Nephron (organoid): Measurements from ENCODE around the gene TBL2.
"Not testable (repeated sequence)": the region's sequence is repeated elsewhere in the genome, so short reads cannot be mapped to it uniquely, and the experiment has no call there.

Experiments
- H3K27ac Mint-ChIP-seq, 3 experiments: 2 replicates each; pipeline ENCODE4 v1.8.0; 2020; ENCODE audit warnings: mixed read lengths in 3 of 3, mild to moderate bottlenecking in 2 of 3, moderate library complexity in 1 of 3
- H3K27me3 Mint-ChIP-seq: 2 replicates; pipeline ENCODE4 v1.8.0; 2021; ENCODE audit warnings: low read depth, mild to moderate bottlenecking, moderate library complexity, mixed read lengths
- H3K36me3 Mint-ChIP-seq: 2 replicates; pipeline ENCODE4 v1.8.0; 2020; ENCODE audit warnings: low read depth, mixed read lengths
- H3K4me1 Mint-ChIP-seq: 2 replicates; pipeline ENCODE4 v1.8.0; 2020; ENCODE audit warnings: mixed read lengths
- H3K4me3 Mint-ChIP-seq, 3 experiments: 2 replicates each; pipeline ENCODE4 v1.8.0; 2020; ENCODE audit warnings: mild to moderate bottlenecking in 3 of 3, mixed read lengths in 3 of 3, moderate library complexity in 2 of 3
- H3K9me3 Mint-ChIP-seq: 2 replicates; pipeline ENCODE4 v1.8.0; 2020; ENCODE audit warnings: mixed read lengths
- TF ChIP-seq, protein P1 (sequence below), 3 experiments: fragments of 200-600 bp; sonication (generic); IDR thresholded peaks; one replicate each; pipeline ENCODE4 v1.5.0; 2021; ENCODE audit warnings: antibody characterized with exemption in 3 of 3; ENCODE audit not compliant: unreplicated experiment in 3 of 3

The TBL2 gene

GRCh38 chr7:73555411-73555982, 22.9 kb downstream of the TBL2 start:
- H3K4me3 Mint-ChIP-seq: peak overlapping the region; percentile 82 to 90 (median 90)
- TF ChIP-seq, protein P1, sequence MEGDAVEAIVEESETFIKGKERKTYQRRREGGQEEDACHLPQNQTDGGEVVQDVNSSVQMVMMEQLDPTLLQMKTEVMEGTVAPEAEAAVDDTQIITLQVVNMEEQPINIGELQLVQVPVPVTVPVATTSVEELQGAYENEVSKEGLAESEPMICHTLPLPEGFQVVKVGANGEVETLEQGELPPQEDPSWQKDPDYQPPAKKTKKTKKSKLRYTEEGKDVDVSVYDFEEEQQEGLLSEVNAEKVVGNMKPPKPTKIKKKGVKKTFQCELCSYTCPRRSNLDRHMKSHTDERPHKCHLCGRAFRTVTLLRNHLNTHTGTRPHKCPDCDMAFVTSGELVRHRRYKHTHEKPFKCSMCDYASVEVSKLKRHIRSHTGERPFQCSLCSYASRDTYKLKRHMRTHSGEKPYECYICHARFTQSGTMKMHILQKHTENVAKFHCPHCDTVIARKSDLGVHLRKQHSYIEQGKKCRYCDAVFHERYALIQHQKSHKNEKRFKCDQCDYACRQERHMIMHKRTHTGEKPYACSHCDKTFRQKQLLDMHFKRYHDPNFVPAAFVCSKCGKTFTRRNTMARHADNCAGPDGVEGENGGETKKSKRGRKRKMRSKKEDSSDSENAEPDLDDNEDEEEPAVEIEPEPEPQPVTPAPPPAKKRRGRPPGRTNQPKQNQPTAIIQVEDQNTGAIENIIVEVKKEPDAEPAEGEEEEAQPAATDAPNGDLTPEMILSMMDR (IDR thresholded peaks at IDR 0.05; ENCODE audit: unreplicated experiment in 3 of 3): no peak
- H3K36me3 Mint-ChIP-seq: peaks cover 18% of the 10 kb centered on the region
- peaks cover 25% of the 10 kb centered on the region for H3K4me1 Mint-ChIP-seq
- no peaks in the 10 kb centered on the region for H3K9me3 Mint-ChIP-seq
- H3K27me3 Mint-ChIP-seq: peaks cover 4% of the 10 kb centered on the region
- H3K27ac Mint-ChIP-seq: peak overlapping the region; percentile 44 to 81 (median 53)

DNA sequence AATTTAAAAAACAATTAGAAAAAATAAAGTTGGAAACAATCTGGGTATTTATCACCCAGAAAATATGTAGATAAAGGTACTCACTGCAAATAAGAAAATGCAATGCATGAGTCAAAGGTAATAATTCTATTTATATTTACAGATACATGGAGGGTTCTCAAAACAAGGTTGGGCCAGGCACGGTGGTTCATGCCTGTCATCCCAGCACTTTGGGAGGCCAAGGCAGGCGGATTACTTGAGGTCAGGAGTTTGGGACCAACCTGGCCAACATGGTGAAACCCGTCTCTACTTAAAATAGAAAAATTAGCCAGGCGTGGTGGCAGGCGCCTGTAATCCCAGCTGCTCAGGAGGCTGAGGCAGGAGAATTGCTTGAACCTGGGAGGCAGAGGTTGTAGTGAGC, 28.3 kb downstream of the TBL2 start:
- H3K36me3 Mint-ChIP-seq: peaks cover 44% of the 10 kb centered on the region
- H3K4me1 Mint-ChIP-seq, H3K4me3 Mint-ChIP-seq, H3K27me3 Mint-ChIP-seq, H3K9me3 Mint-ChIP-seq, H3K27ac Mint-ChIP-seq: not testable (repeated sequence)

- H3K4me3 Mint-ChIP-seq: no peak overlapping the region
- no peaks in the 10 kb centered on the region for H3K4me1 Mint-ChIP-seq
- no peaks in the 10 kb centered on the region for H3K27me3 Mint-ChIP-seq
- TF ChIP-seq, protein P1 (IDR thresholded peaks at IDR 0.05; ENCODE audit: unreplicated experiment in 3 of 3): no peak
- no peaks in the 10 kb centered on the region for H3K9me3 Mint-ChIP-seq
- H3K36me3 Mint-ChIP-seq: peaks cover 43% of the 10 kb centered on the region
- H3K27ac Mint-ChIP-seq: peak overlapping the region in 1 of 3 experiments; percentile 19
Measured at GRCh38 chr7:73549176-73549575, 29.2 kb downstream of the TBL2 start.

GRCh38 chr7:73547841-73548240, 30.5 kb downstream of the TBL2 start:
- Mint-ChIP-seq H3K4me3 (no peak overlapping the region), H3K36me3 (peaks cover 46% of the 10 kb centered on the region), H3K27me3 (no peaks in the 10 kb centered on the region), H3K4me1 (no peaks in the 10 kb centered on the region), H3K9me3 (no peaks in the 10 kb centered on the region), H3K27ac (no peak overlapping the region)
- TF ChIP-seq, protein P1 (IDR thresholded peaks at IDR 0.05; ENCODE audit: unreplicated experiment in 3 of 3): no peak

DNA sequence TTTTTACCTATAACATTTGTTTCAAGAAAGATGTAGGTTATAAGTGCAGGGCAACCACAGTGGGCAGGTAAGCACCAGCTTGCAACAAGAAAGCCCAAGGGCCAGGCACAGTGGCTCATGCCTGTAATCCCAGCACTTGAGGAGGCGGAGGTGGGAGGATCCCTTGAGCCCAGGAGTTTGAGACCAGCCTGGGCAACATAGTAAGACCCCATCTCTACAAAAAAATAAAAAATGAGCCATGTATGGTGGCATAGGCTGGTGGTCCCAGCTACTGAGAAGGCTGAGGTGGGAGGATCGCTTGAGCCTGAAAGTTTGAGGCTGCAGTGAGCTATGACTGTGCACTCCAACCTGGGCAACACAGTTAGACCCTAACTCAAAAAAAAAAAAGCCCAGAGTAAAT, 33.7 kb downstream of the TBL2 start:
- peaks cover 56% of the 10 kb centered on the region for H3K36me3 Mint-ChIP-seq
- H3K4me1 Mint-ChIP-seq: no peaks in the 10 kb centered on the region
- TF ChIP-seq, protein P1 (IDR thresholded peaks at IDR 0.05; ENCODE audit: unreplicated experiment in 3 of 3): no peak
- no peak overlapping the region for H3K4me3 Mint-ChIP-seq
- no peaks in the 10 kb centered on the region for H3K9me3 Mint-ChIP-seq
- H3K27me3 Mint-ChIP-seq: no peaks in the 10 kb centered on the region
- no peak overlapping the region for H3K27ac Mint-ChIP-seq

DNA sequence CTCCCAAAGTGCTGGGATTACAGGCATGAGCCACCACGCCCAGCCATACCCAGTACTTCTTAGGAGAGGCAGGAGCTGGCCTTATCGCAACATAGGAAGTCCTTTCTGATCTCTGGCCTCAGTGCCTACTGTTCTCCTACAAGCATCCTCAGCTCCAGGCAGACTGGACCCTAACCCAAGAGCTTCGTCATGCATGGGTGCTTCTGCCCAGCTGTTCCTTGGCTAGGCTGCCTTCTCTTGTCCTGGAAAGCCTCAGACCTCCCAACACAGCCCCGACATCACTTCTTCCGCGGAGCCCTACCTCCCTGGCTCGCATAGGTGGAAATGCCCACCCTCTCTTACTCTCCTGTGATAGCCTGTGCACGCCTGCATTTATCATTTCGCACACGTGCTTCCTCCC, 36.7 kb downstream of the TBL2 start:
- Mint-ChIP-seq H3K36me3 (peaks cover 64% of the 10 kb centered on the region), H3K4me3 (no peak overlapping the region), H3K4me1 (no peaks in the 10 kb centered on the region), H3K27ac (no peak overlapping the region), H3K9me3 (no peaks in the 10 kb centered on the region), H3K27me3 (no peaks in the 10 kb centered on the region)
- TF ChIP-seq, protein P1 (IDR thresholded peaks at IDR 0.05; ENCODE audit: unreplicated experiment in 3 of 3): no peak
